Osteoblast (primary cell): ENCODE results near the gene ADAMTS10. TPM values are rescaled to one million over a fixed set of nuclear protein-coding genes. Genes with fewer than 3 reads are reported as not detected.

Experiments used
- DNase-seq: peaks from one replicate; pipeline ENCODE4 v3.0.0; 2011; ENCODE audit warnings: low spot score, mixed read lengths; ENCODE audit not compliant: insufficient read length; ENCODE audit errors: missing footprints
- H2AFZ ChIP-seq: 2 replicates; pipeline ENCODE4 v1.6.0; 2011; ENCODE audit warnings: mild to moderate bottlenecking, low read length
- H3K27ac ChIP-seq: 2 replicates; pipeline ENCODE4 v1.5.1; 2011; ENCODE audit warnings: mild to moderate bottlenecking, low read depth, low read length, moderate library complexity
- H3K27me3 ChIP-seq: 2 replicates; pipeline ENCODE4 v1.6.0; 2012; ENCODE audit warnings: mild to moderate bottlenecking, control low read depth, inconsistent platforms, low read length, moderate library complexity; ENCODE audit not compliant: insufficient read depth
- H3K36me3 ChIP-seq: 2 replicates; pipeline ENCODE4 v1.5.1; 2011; ENCODE audit warnings: mild to moderate bottlenecking, low read length, control low read depth, moderate library complexity; ENCODE audit not compliant: insufficient read depth
- H3K4me1 ChIP-seq: 2 replicates; pipeline ENCODE4 v1.5.1; 2011; ENCODE audit warnings: mild to moderate bottlenecking, low read length, control low read depth, moderate library complexity; ENCODE audit not compliant: insufficient read depth
- H3K4me2 ChIP-seq: 2 replicates; pipeline ENCODE4 v1.6.0; 2011; ENCODE audit warnings: mild to moderate bottlenecking, low read length; ENCODE audit not compliant: insufficient read depth
- H3K4me3 ChIP-seq: fragments of 200-600 bp; sonication (generic); 3 replicates; pipeline ENCODE4 v1.5.1; 2012; ENCODE audit warnings: mild to moderate bottlenecking, low read length, inconsistent platforms; ENCODE audit not compliant: insufficient read depth
- H3K79me2 ChIP-seq: 2 replicates; pipeline ENCODE4 v1.6.0; 2012; ENCODE audit warnings: mild to moderate bottlenecking, low read length, control low read depth, inconsistent platforms; ENCODE audit not compliant: insufficient read depth
- H3K9me3 ChIP-seq: 2 replicates; pipeline ENCODE4 v1.5.1; 2011; ENCODE audit warnings: low read depth, low read length, control low read depth
- H4K20me1 ChIP-seq: 2 replicates; pipeline ENCODE4 v1.6.0; 2012; ENCODE audit warnings: mild to moderate bottlenecking, low read length, control low read depth; ENCODE audit not compliant: insufficient read depth
- total RNA-seq: library from RNA; depleted of rRNA; stranded (reverse); fragments of >200 nt; gene quantifications from 2 replicates; pipeline ENCODE4 v1.2.3, GENCODE V29; 2012
- TF ChIP-seq, protein P1 (sequence below): IDR thresholded peaks from 2 replicates; pipeline ENCODE4 v1.5.1; 2011; ENCODE audit warnings: mild to moderate bottlenecking, low read depth, low read length, moderate library complexity; ENCODE audit errors: extremely low read depth

The ADAMTS10 gene
- total RNA-seq, 1 donor: 49.6 TPM

DNA sequence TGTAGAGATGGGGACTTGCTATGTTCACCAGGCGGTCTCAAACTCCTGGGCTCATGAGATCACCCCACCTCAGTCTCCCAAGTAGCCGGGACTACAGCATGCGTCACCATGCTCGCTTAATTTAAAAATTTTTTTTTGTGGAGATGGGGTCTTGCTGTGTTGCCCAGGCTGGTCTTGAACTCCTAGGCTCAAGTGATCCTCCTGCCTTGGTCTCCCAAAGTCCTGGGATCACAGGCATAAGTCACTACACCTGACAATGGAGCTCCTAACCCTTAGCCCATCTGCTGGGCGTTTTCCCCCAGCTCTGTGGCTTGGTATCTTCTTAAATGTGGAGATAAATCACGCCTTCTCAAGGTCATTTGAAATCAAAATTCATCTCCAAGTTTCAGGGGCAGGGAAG lies 6.3 kb upstream of the ADAMTS10 start:
- Histone ChIP-seq H3K4me3 (no peak overlapping the region), H2AFZ (no peak overlapping the region), H4K20me1 (no peaks in the 10 kb centered on the region), H3K4me1 (peaks cover 5% of the 10 kb centered on the region), H3K4me2 (no peak overlapping the region), H3K27me3 (no peaks in the 10 kb centered on the region), H3K27ac (no peak overlapping the region), H3K36me3 (no peaks in the 10 kb centered on the region), H3K79me2 (no peaks in the 10 kb centered on the region), H3K9me3 (no peaks in the 10 kb centered on the region)
- TF ChIP-seq, protein P1, sequence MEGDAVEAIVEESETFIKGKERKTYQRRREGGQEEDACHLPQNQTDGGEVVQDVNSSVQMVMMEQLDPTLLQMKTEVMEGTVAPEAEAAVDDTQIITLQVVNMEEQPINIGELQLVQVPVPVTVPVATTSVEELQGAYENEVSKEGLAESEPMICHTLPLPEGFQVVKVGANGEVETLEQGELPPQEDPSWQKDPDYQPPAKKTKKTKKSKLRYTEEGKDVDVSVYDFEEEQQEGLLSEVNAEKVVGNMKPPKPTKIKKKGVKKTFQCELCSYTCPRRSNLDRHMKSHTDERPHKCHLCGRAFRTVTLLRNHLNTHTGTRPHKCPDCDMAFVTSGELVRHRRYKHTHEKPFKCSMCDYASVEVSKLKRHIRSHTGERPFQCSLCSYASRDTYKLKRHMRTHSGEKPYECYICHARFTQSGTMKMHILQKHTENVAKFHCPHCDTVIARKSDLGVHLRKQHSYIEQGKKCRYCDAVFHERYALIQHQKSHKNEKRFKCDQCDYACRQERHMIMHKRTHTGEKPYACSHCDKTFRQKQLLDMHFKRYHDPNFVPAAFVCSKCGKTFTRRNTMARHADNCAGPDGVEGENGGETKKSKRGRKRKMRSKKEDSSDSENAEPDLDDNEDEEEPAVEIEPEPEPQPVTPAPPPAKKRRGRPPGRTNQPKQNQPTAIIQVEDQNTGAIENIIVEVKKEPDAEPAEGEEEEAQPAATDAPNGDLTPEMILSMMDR: no peak
- DNase-seq: no peak

DNA sequence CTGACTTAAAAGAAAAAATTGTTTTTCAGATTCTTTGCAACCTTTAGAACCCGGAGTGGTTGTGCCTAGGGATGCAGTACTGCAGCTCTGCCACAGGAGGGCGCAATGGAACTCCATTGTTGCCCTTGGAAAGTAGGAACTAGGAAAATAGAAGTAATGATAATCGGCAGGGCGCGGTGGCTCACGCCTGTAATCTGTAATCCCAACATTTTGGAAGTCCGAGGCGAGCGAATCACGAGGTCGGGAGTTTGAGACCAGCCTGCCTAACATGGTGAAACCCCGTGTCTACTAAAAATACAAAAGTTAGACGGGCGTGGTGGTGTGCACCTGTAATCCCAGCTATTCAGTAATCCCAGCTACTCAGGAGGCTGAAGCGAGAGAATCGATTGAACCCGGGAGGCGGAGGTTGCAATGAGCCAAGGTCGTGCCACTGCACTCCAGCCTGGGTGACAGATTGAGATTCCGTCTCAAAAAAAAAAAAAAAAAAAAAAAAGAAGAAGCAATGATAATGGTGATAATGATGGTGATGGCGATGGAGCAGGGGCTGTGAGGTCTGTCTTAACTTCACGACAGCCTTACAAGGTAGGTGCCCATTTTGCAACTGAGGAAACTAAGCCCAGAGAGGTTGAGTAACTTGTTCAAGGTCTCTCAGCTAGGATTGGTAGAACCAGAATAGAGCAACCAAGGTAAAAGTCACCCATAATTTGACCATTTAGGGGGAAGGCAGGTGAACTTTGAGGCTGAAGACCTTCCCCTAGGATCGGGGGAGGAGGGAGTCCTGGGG lies 5.5 kb upstream of the ADAMTS10 start:
- Histone ChIP-seq H3K27ac (no peak overlapping the region), H2AFZ (no peak overlapping the region), H4K20me1 (no peaks in the 10 kb centered on the region), H3K9me3 (no peaks in the 10 kb centered on the region), H3K4me3 (no peak overlapping the region), H3K79me2 (no peaks in the 10 kb centered on the region), H3K27me3 (no peaks in the 10 kb centered on the region), H3K4me2 (no peak overlapping the region), H3K36me3 (no peaks in the 10 kb centered on the region), H3K4me1 (peaks cover 5% of the 10 kb centered on the region)
- TF ChIP-seq, protein P1: peak; percentile 94
- peak; percentile 93 for DNase-seq

DNA sequence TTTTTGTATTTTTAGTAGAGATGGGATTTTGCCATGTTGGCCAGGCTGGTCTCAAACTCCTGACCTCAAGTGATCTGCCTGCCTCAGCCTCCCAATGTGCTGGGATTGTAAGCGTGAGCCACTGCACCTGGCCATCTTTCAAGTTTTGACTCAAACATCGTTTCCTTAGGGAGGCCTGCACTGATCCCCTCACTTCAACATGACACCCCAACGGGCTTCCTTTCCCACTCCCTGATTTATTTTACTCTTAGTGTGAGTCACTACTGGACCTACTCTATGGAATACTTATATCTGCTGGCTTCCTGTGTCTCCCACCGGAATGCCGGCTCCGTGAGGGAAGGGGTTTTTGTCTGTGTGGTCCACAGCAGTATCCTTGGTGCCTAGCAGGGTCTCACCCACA lies 4.5 kb upstream of the ADAMTS10 start:
- Histone ChIP-seq H3K4me2 (peak overlapping the region; percentile 59), H2AFZ (peak overlapping the region; percentile 18)
- TF ChIP-seq, protein P1: no peak

DNA sequence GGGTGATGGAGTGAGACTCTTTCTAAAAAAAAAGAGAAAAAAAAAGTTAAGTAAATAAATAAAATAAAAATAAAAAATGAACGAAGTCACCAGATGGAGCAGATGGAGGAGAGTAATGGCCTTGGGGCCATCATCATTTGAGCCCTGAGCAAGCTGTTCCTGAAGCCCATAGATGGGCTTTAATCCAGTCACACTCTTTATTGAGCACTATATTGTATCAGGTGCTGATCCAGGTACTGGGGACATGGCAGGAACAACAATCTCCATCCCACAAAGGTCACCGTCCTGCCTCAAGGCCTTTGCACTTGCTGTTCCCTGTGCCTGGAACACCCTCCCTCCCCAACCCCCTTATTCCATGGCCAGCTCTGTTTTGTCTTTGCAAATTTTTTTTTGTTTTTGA lies 3.9 kb upstream of the ADAMTS10 start:
- no peaks in the 10 kb centered on the region for H3K36me3 ChIP-seq
- no peak overlapping the region for H3K4me3 ChIP-seq
- no peaks in the 10 kb centered on the region for H3K9me3 ChIP-seq
- H3K79me2 ChIP-seq: no peaks in the 10 kb centered on the region
- no peak overlapping the region for H2AFZ ChIP-seq
- H3K27ac ChIP-seq: no peak overlapping the region
- TF ChIP-seq, protein P1: no peak
- H3K4me2 ChIP-seq: no peak overlapping the region
- no peaks in the 10 kb centered on the region for H3K27me3 ChIP-seq
- H4K20me1 ChIP-seq: no peaks in the 10 kb centered on the region
- H3K4me1 ChIP-seq: peaks cover 11% of the 10 kb centered on the region
- no peak for DNase-seq

More for the DNA sequence above, 4.5 kb upstream of the ADAMTS10 start:
- Histone ChIP-seq H3K4me1 (peaks cover 6% of the 10 kb centered on the region), H3K9me3 (no peaks in the 10 kb centered on the region), H3K27ac (no peak overlapping the region), H3K36me3 (no peaks in the 10 kb centered on the region), H3K79me2 (no peaks in the 10 kb centered on the region), H3K4me3 (no peak overlapping the region), H3K27me3 (no peaks in the 10 kb centered on the region), H4K20me1 (no peaks in the 10 kb centered on the region)
- no peak for DNase-seq
